Measurements from ENCODE around the gene FAM151A. TPM values are rescaled to one million over a fixed set of nuclear protein-coding genes. Genes with fewer than 3 reads are reported as not detected.

The FAM151A gene
- total RNA-seq, 1 experiment from 2014 or later, result not detected

- intact Hi-C loops (cut with micrococcal nuclease; ENCODE audit: unreplicated experiment), result no loop called here
- H3K27ac Mint-ChIP-seq (ENCODE audit: unreplicated experiment), result no peak overlapping the region
- CTCF ChIA-PET, result no interaction called here
Observed at GRCh38 chr1:54585181-54586066, 37.9 kb downstream of the FAM151A start.

GRCh38 chr1:54584575-54584974, 38.8 kb downstream of the FAM151A start:
- Mint-ChIP-seq H3K9me3 (ENCODE audit: low read depth, unreplicated experiment) (no peaks in the 10 kb centered on the region), H3K27me3 (ENCODE audit: unreplicated experiment) (no peaks in the 10 kb centered on the region), H3K36me3 (ENCODE audit: insufficient read depth, unreplicated experiment) (no peaks in the 10 kb centered on the region), H3K27ac (ENCODE audit: unreplicated experiment) (no peak overlapping the region), H3K4me3 (ENCODE audit: low read depth, unreplicated experiment) (no peak overlapping the region), H3K4me1 (ENCODE audit: low read depth, unreplicated experiment) (no peaks in the 10 kb centered on the region)
- DNase-seq, result no peak
- intact Hi-C loops (cut with micrococcal nuclease; ENCODE audit: unreplicated experiment), result no loop called here
- no peak for TF ChIP-seq CTCF (IDR thresholded peaks at IDR 0.05; ENCODE audit: unreplicated experiment)
- CTCF ChIA-PET, result no interaction called here
- BruUV-seq (replicated peaks), result no TSS peak

More at GRCh38 chr1:54585181-54586066, 37.9 kb downstream of the FAM151A start:
- DNase-seq, result no peak
- no peak for TF ChIP-seq CTCF (IDR thresholded peaks at IDR 0.05; ENCODE audit: unreplicated experiment)
- Mint-ChIP-seq H3K27me3 (ENCODE audit: unreplicated experiment) (no peaks in the 10 kb centered on the region), H3K4me1 (ENCODE audit: low read depth, unreplicated experiment) (no peaks in the 10 kb centered on the region), H3K36me3 (ENCODE audit: insufficient read depth, unreplicated experiment) (no peaks in the 10 kb centered on the region), H3K4me3 (ENCODE audit: low read depth, unreplicated experiment) (no peak overlapping the region), H3K9me3 (ENCODE audit: low read depth, unreplicated experiment) (no peaks in the 10 kb centered on the region)
- BruUV-seq (replicated peaks), result no TSS peak

- TF ChIP-seq CTCF (IDR thresholded peaks at IDR 0.05; ENCODE audit: unreplicated experiment), result no peak
- Mint-ChIP-seq H3K4me1 (ENCODE audit: low read depth, unreplicated experiment) (no peaks in the 10 kb centered on the region), H3K27me3 (ENCODE audit: unreplicated experiment) (no peaks in the 10 kb centered on the region), H3K4me3 (ENCODE audit: low read depth, unreplicated experiment) (no peak overlapping the region), H3K9me3 (ENCODE audit: low read depth, unreplicated experiment) (no peaks in the 10 kb centered on the region), H3K36me3 (ENCODE audit: insufficient read depth, unreplicated experiment) (no peaks in the 10 kb centered on the region), H3K27ac (ENCODE audit: unreplicated experiment) (no peak overlapping the region)
- DNase-seq, result no peak
- CTCF ChIA-PET, result no interaction called here
- intact Hi-C loops (cut with micrococcal nuclease; ENCODE audit: unreplicated experiment), result no loop called here
- no TSS peak for BruUV-seq (replicated peaks)
Observed at GRCh38 chr1:54583871-54584270, 39.5 kb downstream of the FAM151A start.

- no peak for TF ChIP-seq CTCF (IDR thresholded peaks at IDR 0.05; ENCODE audit: unreplicated experiment)
Observed at GRCh38 chr1:54583307-54583686, 40.0 kb downstream of the FAM151A start.

More at GRCh38 chr1:54583307-54583686, 40.0 kb downstream of the FAM151A start:
- Mint-ChIP-seq H3K4me1 (ENCODE audit: low read depth, unreplicated experiment) (no peaks in the 10 kb centered on the region), H3K4me3 (ENCODE audit: low read depth, unreplicated experiment) (no peak overlapping the region), H3K9me3 (ENCODE audit: low read depth, unreplicated experiment) (no peaks in the 10 kb centered on the region), H3K27ac (ENCODE audit: unreplicated experiment) (no peak overlapping the region), H3K36me3 (ENCODE audit: insufficient read depth, unreplicated experiment) (no peaks in the 10 kb centered on the region), H3K27me3 (ENCODE audit: unreplicated experiment) (no peaks in the 10 kb centered on the region)
- CTCF ChIA-PET, result no interaction called here
- no peak for DNase-seq
- no TSS peak for BruUV-seq (replicated peaks)
- intact Hi-C loops (cut with micrococcal nuclease; ENCODE audit: unreplicated experiment), result no loop called here
